Erythroblast (primary cell): Measurements from ENCODE around the gene CRACR2A.

Experiments used
- GATA1 ChIP-seq: IDR thresholded peaks from 2 replicates; pipeline ENCODE4 v1.6.1; 2011; ENCODE audit warnings: low read depth, mild to moderate bottlenecking, control low read depth, low read length, moderate library complexity
- POLR2A ChIP-seq: IDR thresholded peaks from 2 replicates; pipeline ENCODE4 v1.6.1; 2011; ENCODE audit warnings: mild to moderate bottlenecking, low read length

GRCh38 chr12:3656946-3657622, 95.8 kb downstream of the CRACR2A start:
- TF ChIP-seq POLR2A: no peak
- TF ChIP-seq GATA1: no peak
